ENCODE measurements around the gene EIF4E2.

EIF4E2 gene

GRCh38 chr2:232571026-232571474, 20.6 kb downstream of the EIF4E2 start:
- no peak for TF ChIP-seq CTCF (IDR thresholded peaks at IDR 0.05; ENCODE audit: insufficient read depth, missing control alignments)
- FAIRE-seq = no peak
- no peak for DNase-seq (ENCODE audit: insufficient read length, low spot score)

GRCh38 chr2:232573042-232573441, 22.6 kb downstream of the EIF4E2 start:
- no peak for FAIRE-seq
- no peak for DNase-seq (ENCODE audit: insufficient read length, low spot score)
- TF ChIP-seq CTCF (IDR thresholded peaks at IDR 0.05; ENCODE audit: insufficient read depth, missing control alignments) = no peak

- no peak for FAIRE-seq
- TF ChIP-seq CTCF (IDR thresholded peaks at IDR 0.05; ENCODE audit: insufficient read depth, missing control alignments) = no peak
- DNase-seq (ENCODE audit: insufficient read length, low spot score) = no peak
Observed at GRCh38 chr2:232573771-232574435, 23.4 kb downstream of the EIF4E2 start.

GRCh38 chr2:232574674-232575403, 24.4 kb downstream of the EIF4E2 start:
- no peak for DNase-seq (ENCODE audit: insufficient read length, low spot score)
- FAIRE-seq = no peak
- no peak for TF ChIP-seq CTCF (IDR thresholded peaks at IDR 0.05; ENCODE audit: insufficient read depth, missing control alignments)

- TF ChIP-seq CTCF (IDR thresholded peaks at IDR 0.05; ENCODE audit: insufficient read depth, missing control alignments) = no peak
- FAIRE-seq (no peak), DNase-seq (ENCODE audit: insufficient read length, low spot score) (no peak)
Observed at GRCh38 chr2:232575404-232575746, 24.9 kb downstream of the EIF4E2 start.

- no peak for TF ChIP-seq CTCF (IDR thresholded peaks at IDR 0.05; ENCODE audit: insufficient read depth, missing control alignments)
- FAIRE-seq (no peak), DNase-seq (ENCODE audit: insufficient read length, low spot score) (no peak)
Observed at GRCh38 chr2:232576995-232577394, 26.5 kb downstream of the EIF4E2 start.

- DNase-seq (ENCODE audit: insufficient read length, low spot score) (no peak), FAIRE-seq (no peak)
- no peak for TF ChIP-seq CTCF (IDR thresholded peaks at IDR 0.05; ENCODE audit: insufficient read depth, missing control alignments)
Observed at GRCh38 chr2:232577841-232578240, 27.4 kb downstream of the EIF4E2 start.
